Activated T-cell treated with anti-CD3 and anti-CD28 coated beads for 4 hours (primary cell): ENCODE measurements around the gene SMIM41.

Experiments
- DNase-seq: peaks from one replicate; pipeline ENCODE4 v3.0.0-alpha.2; 2020

Gene SMIM41

GRCh38 chr12:52052468-52053186, 26.9 kb upstream of the SMIM41 start:
- DNase-seq: no peak

- no peak for DNase-seq
Observed at GRCh38 chr12:52053536-52054209, 25.8 kb upstream of the SMIM41 start.

- no peak for DNase-seq
Observed at GRCh38 chr12:52054231-52054832, 25.2 kb upstream of the SMIM41 start.

- no peak for DNase-seq
Observed at GRCh38 chr12:52054833-52055730, 24.4 kb upstream of the SMIM41 start.

GRCh38 chr12:52055731-52056711, 23.5 kb upstream of the SMIM41 start:
- no peak for DNase-seq

GRCh38 chr12:52056801-52057637, 22.5 kb upstream of the SMIM41 start:
- no peak for DNase-seq

GRCh38 chr12:52057638-52058576, 21.6 kb upstream of the SMIM41 start:
- DNase-seq: no peak

- DNase-seq: no peak
Observed at GRCh38 chr12:52058631-52059361, 20.7 kb upstream of the SMIM41 start.

- DNase-seq: no peak
Observed at GRCh38 chr12:52059582-52060497, 19.7 kb upstream of the SMIM41 start.

GRCh38 chr12:52060498-52061177, 18.9 kb upstream of the SMIM41 start:
- no peak for DNase-seq

- DNase-seq: no peak
Observed at GRCh38 chr12:52061470-52062166, 17.9 kb upstream of the SMIM41 start.

GRCh38 chr12:52062167-52063081, 17.1 kb upstream of the SMIM41 start:
- DNase-seq: no peak

- DNase-seq: no peak
Observed at GRCh38 chr12:52063082-52063924, 16.2 kb upstream of the SMIM41 start.

GRCh38 chr12:52063981-52064649, 15.4 kb upstream of the SMIM41 start:
- DNase-seq: no peak
